ENCODE results near the gene AGBL4.

Gene AGBL4

DNA sequence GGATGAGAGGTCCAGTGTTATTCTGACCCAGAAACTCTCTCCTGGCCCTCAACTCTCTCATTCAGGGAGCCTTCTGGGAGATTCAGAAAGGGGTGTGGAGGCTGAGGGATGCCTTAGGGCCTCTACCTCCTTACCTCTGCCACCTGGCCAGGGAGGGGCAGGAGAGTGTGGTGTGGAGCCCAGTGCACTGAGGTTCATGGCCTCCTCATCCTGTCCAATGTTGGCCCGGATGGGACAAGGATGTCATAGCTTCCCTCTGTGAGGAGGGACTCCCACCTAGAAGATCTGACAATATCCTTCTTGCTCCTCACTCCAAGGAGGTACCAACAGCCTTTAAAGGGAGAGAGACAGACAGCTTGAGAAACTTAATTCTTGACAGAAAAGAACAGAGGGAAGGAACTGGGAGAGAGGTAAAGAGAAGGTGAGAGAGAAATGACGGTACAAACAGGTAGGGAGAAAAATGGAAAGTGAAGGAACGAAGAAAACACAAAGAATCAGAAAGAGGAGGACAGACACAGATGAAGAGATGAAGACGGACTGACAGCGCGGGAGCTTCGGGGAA, 1247.8 kb downstream of the AGBL4 start:
- DNase-seq = no peak

DNA sequence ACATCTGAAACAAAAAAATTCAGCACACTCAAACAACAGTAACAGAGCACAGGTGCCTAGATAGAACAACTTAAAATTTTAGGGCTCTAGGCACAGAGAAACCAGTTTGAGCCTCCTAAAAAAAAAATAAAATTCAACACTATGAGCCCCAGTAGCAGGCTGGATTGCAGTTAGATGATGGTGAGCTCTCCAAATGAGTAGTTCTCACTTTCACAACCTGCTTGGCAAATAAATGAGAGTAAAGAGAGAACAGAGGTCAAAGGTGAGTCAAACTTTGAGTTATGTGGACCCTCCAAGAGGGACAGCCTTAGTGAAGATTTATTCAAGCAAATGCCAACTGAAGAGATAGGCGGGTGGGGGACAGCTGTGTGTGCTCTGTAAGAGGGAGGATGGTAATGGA, 1250.6 kb downstream of the AGBL4 start:
- no peak for DNase-seq

DNA sequence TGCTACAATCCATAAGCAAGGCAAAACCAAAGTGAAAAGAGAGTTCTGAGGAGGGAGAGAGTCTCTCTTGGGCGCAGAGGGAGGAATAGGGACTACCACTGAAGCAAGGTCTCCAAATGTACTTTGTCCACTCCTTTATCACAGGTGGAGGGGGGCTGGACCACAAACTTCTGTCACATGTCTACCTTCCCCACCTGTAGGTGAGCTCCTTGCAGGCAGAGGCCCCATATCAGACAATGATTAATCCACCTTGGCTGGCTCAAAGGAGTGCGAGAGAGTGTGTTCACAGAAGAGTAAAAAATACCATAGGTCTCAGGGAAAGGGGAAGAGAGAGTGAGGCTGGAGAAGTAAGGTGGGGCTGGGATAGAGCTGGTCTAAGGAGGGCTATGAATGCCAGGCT, 1251.5 kb downstream of the AGBL4 start:
- DNase-seq = no peak

DNA sequence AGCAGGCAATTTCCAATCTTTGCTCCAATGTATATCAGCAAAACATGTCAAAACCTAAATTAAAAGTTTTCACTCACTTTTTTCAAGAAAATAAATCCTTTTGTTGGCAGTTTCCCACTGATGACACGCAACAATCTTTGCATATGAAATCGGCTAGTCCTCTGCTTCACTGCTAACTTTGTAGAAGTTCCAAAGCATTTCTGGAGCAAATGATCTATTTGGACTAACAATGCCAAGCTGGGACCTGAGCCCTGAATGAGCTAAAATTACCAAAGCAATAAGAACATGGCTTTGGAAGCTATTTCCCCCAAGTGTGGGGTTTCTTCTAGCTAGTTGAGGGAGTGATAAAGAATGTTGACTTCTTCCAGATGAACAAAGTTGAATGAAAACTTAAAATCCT, 1252.2 kb downstream of the AGBL4 start:
- DNase-seq = no peak

DNA sequence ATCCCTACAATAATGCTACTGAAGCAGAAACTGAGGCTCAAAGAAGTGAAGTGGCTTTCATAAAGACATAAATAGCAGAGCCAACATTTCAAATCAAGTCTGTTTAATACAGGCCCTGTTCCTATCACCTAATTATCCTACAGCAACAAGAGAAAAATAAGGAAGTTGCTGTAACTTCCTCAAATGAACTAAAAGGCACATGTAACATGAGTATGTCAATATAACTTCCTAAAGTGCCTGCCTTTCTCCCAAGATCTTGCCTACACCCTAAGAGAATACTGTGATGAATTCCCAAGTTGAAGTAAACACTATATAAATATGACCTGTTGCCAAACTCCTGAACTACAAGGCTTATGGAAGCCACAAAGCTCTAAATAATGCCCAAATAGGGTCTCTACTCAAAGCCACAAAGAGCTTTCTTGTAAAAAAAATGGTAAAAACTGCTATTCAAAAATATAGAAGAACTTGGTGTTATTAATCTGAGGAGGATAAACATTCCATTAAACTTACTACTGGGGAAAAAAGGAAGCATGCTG, 1255.7 kb downstream of the AGBL4 start:
- no peak for DNase-seq

DNA sequence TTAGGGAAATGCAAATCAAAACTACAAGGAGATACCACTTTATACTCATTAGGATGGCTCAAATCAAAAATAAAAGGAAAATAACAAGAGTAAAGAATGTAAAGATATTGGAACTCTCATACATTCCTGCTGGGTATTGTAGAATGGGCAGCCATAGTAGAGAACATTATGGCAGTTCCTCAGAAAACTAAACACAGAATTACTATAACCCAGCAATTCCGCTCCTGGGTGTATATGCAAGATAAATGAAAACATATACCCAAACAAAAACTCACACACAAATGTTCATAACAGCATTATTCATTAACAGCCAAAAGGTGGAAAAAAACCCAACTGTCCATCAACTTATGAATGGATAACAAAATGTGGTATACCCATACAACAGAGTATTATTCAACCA, 1258.4 kb downstream of the AGBL4 start:
- no peak for DNase-seq

DNA sequence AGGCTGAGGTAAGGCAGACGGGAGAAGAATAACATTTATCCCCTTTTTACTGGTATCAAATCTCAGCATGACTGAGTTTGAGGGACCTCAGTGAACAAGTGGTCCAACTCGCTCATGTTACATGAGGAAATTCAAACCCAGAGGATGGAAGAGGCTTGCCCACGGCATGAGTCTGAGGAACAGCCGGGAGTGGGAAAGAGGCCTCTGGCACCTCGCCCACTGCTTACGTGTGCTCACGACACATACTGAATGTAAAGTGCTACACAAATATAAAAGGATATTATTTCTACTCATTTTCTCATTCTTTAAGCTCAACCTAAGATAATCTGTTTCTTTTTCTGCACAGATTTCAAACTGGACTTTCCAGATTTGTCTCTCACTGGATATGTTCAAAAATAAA, 1261.8 kb downstream of the AGBL4 start:
- peak in 8 of 58 donors; percentile 8 to 47 (median 18) for DNase-seq

DNA sequence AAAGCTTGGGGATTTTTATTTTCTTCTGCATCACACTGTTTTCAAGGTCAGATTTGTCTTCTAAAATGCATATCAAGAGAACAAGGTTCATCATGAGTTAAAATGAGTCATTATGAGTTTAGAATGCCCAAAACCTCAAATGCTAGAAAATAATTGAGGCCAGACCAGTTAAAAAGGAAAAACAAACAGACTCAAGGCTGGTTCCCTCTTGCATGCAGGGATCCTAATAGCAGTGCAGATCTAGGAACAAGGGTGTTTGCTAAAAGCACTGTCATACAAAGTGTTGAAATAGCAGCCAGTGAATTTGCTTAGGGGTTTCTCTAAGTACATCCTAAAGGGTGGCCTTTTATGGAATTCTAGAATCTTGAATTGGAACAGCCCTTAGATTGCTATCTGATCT, 1262.3 kb downstream of the AGBL4 start:
- no peak for DNase-seq

DNA sequence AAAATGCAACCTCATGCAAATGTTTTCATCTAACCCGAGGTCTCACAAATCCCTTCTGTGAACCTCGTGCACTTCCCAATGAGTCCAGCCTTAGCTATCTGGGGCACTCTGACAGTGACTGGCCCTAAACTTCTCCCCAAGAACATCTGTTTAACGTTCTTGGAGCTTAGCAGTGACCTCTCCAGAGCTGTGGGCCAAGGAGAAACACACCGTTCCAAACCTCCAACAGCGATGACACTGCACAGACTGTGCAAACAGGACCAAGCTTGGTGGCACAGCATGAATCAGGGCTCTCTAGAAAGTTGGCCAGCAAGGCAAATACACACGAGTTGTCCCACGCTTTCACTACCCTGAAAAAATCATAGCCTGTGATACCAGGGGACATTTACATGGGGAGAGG, 1262.9 kb downstream of the AGBL4 start:
- DNase-seq = peak in 1 of 58 donors; percentile 8

DNA sequence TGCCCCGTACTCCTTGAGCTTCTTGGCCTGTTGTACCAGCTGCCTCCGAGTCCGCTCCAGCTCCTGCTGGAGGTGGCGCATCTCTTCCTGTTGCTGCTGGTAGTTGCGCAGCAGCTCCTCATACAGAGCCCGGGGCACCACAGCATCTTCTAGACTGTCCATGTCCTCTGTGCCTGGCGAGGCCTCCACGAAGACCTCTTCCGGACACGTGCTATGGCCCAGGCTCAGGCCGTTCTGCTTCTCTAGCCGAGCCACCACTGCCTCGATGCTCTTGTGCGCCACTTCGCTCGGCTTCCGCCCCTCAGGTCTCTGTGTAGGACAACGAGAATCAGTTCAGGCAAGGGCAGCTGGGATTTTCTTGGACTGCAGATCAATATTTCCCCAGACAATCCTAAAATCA, 1264.8 kb downstream of the AGBL4 start:
- no peak for DNase-seq

DNA sequence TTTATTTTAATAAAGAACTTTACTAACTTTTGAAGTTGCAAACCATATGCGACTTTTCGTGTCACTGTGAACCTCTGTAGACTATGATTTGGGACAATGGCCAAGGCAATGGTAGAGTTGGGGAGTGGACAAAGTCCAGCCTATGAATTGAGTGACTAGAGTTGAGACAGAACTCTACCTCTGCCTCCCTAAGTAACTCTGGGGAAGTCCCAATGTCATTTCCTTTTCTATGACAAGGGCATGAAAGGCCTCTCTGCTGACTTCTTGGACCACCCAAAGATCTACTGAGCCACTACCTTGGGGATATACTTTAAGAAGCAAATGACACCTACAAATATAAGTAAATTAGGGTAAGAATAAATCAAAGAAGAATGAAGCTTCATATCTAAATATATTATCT, 1266.4 kb downstream of the AGBL4 start:
- no peak for DNase-seq

DNA sequence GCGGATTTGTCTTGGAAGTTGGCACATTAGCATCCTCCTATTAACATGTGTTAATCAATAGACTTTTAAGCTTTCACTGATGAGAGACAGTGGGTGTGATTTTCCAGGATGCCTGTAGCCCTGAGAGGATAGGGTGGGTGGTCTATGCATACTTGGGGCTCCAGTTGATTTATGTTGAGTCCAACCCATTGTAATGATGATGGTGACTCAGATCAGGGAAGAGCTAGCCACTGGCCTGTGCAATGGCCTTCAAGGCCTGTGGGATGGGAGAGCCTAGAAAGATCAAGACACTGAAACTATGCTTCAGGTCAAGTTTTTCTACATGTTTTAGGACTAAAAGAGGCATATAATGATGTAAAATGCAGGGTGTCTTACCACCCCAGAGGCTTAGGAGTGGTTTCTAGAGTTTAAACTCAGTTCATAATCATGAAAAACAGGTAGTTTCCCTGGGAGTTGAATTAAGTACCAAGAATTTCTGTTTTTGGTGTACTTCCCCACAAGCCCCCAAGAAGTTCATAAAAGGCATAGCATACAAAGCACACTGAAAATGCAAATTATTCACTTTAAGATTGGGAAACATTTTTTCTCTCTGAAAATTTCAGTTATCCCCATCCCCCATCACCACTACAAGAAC, 1267.0 kb downstream of the AGBL4 start:
- DNase-seq = no peak

DNA sequence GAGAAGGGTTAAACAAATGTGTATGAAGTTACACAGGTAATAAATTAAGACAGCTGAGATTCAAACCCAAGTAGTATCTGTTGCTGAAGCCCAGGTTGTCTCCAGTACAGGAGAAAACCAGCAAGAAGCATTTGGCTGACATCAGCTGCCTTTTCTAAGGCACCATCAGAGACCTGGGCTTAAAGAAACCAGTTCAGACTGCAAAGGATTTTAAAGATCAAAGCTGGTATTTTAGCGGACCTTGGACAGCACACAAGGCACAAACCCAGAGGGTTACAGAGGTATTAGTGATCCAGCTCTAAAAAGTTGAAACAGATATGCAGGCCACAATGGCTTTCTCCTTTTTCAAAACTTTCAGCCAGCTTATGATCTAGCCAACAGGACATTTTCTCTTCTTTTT, 1270.5 kb downstream of the AGBL4 start:
- no peak for DNase-seq

DNA sequence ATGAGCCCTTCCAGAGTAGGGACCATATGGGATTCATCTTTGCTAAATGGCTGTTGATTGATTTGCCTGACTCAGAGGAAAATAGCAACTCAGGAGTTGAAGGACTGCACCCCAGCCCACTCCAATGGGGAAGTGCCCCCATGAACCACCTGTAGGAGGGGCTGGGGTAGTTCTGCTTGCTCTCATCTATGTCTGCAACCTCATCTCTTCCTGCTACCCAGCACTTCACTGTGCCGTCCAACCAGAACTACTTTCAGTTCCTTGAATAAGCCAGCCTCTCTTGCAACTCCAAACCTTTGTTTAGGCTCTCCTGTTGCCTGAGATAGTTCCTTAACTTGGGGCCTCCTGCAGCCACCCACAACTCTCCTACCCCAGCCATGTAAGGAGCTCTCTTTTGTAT, 1273.6 kb downstream of the AGBL4 start:
- peak in 1 of 58 donors; percentile 8 for DNase-seq

DNA sequence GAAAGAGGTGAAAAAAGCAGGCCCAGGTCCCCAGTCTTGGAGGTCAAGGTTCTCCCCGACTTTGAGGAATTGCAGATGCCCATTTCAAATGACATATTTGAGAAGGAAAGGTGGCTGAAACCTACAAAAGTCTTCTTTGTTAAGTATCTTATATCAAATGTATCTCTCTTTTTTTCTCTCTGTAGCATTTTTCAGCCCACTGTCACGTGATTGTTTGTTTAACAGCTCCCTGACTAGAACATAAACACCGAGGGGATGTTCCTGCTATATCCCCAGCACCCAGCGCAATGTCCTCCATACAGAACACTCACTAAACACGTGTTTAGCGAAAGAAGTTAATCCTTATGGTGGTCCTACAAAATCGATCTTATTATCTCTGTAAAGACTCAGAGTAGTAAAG, 1274.7 kb downstream of the AGBL4 start:
- DNase-seq = no peak

DNA sequence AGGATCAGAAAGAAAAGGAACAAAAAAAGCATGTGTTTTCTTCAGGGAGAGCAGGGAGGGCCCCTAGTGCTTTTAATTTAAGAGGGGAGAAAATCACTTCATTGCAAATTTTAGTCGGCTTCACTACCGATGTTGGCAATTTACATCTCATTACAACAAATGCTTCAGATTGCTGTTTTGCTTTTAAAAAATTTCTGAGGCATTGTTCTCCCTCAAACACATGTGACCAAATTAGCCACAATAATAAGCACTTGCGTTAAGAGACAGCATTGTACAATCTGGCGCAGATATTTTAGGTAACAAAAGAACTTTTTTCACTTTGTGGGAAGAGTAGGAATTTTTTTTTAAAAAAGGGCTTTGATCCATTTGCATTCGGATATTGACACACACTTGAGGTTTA, 1276.8 kb downstream of the AGBL4 start:
- DNase-seq = no peak

DNA sequence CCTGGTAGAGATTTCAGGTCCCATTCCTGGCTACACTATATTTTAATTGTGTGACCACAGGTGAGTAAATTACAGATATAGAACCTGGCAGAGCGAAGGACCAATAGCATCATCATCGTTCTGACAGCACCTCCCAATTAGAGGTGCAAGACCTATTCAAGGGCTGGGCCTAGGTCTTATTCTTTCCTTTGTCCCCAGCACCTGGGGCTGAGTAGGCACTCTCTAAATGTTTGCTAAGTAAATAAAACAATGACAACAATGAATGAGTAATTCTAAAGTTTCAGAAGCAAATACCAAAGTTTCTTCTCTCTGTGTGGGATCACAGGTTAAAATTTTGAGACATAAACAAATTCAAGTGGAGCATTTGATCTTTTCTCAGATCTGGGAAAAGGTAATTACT, 1279.7 kb downstream of the AGBL4 start:
- DNase-seq = no peak

DNA sequence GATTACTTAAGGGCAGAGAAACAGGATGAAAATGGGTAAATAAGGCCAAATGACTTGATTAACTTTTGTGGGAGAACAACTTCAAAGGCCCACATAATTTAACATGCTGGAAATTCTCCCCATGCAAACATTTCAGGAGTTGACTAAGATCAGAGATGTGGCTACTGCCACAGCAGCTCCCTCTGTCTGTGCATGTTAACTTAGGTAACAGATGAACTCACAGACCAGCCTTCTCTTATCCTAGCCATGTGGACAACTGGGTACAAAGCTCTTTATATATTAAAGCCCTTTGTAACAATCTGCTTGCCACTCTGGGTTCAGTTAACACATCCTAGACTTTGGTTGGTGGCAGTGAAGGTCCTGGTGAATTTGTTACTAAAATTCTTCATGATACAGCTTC, 1280.3 kb downstream of the AGBL4 start:
- no peak for DNase-seq

DNA sequence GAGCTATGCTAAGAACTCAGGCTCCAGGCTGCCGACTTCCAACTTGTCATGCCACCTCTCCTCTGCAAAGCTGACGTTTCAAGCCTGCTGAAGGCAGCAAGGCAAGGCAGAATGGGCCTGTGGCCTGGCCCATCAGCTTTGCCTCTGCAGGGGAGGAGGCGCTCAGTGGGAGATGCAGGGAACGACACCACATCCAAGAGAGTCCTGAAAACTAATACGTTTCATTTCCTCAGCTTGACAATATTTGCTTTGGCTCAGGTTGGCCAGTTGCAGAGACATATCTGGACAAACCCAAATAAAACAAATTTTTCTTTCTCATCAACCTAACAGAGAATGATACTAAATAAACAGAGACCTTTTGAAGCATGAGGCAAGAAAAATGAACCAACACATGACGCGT, 1282.4 kb downstream of the AGBL4 start:
- DNase-seq = no peak

DNA sequence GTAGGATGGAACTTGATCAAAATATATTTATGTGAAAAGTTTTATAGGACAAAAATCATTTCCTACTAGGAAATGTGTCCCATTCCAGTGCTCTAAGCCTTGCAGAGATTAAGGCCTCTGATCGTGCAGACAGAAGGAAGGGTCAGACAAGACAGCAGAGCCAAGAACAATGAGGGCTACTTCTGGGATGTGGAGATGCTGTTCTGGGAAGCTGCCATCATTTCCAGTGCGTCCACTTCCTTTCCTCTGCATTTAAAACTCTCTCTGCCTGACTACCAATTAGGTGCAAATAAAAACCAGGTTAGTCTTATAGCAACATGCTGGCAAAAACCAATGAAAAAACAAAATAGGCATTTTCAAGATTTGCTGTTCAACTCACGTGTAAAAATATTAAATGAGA, 1283.1 kb downstream of the AGBL4 start:
- DNase-seq = no peak

DNA sequence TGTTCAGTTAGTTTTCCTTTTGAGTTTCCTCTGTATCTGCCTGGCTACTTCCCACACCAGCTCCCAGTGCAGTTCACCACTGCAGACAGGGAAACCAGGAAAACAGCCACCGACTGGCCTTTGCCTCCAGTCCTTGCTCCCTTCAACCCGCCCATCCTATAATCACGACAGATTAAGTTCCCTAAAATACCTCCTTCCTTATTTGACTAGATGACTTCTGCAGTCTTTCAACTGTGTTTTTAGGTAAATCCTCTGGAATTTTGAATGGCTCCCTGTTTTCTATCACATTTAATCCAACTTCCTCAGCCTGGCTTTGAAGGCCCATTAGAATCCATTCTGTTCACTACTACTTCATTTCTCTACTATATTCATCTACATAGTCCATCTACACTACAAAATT, 1284.7 kb downstream of the AGBL4 start:
- DNase-seq = no peak

DNA sequence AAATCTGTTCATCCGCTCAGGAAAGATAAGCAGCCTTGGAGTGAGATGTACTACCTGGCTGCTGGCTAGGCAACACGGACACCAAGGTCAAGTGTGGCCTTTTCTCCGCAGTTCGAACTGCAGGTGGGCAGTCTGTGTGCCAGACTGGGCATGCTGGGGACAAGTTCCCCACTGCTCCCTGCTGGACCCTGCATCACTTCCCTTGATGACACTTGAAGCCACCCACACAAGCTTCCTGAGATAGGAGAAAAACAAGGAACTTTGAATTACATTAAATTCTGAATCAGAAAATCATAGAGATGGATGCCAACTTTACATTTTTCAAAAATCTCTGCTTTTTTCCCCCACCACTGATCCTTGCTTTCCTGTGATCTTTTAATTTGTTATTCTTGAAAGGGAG, 1285.4 kb downstream of the AGBL4 start:
- no peak for DNase-seq

DNA sequence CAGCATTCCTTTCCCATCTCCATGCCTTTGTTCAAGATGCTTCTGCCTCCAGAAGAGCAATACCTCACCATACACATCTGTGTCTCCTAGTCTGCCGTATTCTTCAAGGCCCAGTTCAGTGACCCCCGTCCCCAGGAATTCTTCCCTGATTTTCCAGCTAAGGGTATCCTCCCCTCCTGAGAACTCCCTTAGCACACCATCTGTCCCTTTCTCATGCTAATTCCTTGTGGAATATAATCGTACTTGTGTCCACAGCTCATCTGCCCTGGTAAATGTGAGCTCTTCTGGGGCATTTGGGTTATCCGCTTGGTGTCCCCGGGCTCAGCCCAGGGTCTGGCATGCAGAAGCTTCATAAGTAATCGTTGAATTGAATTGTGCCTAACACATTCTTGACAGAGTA, 1288.0 kb downstream of the AGBL4 start:
- DNase-seq = no peak
